ENCODE data around the gene MORN3.
"Not testable (repeated sequence)": the region's sequence is repeated elsewhere in the genome, so short reads cannot be mapped to it uniquely, and the experiment has no call there.

The MORN3 gene

GRCh38 chr12:121678716-121679300, 9.4 kb upstream of the MORN3 start:
- TF ChIP-seq, protein P1, sequence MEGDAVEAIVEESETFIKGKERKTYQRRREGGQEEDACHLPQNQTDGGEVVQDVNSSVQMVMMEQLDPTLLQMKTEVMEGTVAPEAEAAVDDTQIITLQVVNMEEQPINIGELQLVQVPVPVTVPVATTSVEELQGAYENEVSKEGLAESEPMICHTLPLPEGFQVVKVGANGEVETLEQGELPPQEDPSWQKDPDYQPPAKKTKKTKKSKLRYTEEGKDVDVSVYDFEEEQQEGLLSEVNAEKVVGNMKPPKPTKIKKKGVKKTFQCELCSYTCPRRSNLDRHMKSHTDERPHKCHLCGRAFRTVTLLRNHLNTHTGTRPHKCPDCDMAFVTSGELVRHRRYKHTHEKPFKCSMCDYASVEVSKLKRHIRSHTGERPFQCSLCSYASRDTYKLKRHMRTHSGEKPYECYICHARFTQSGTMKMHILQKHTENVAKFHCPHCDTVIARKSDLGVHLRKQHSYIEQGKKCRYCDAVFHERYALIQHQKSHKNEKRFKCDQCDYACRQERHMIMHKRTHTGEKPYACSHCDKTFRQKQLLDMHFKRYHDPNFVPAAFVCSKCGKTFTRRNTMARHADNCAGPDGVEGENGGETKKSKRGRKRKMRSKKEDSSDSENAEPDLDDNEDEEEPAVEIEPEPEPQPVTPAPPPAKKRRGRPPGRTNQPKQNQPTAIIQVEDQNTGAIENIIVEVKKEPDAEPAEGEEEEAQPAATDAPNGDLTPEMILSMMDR (IDR thresholded peaks at IDR 0.05; ENCODE audit: insufficient read depth, missing control alignments) = no peak
- DNase-seq (ENCODE audit: insufficient read length, low spot score) = no peak
- FAIRE-seq = no peak

GRCh38 chr12:121678305-121678704, 8.9 kb upstream of the MORN3 start:
- FAIRE-seq (no peak), DNase-seq (ENCODE audit: insufficient read length, low spot score) (no peak)
- TF ChIP-seq, protein P1 (IDR thresholded peaks at IDR 0.05; ENCODE audit: insufficient read depth, missing control alignments) = no peak

- DNase-seq (ENCODE audit: insufficient read length, low spot score) (no peak), FAIRE-seq (no peak)
- TF ChIP-seq, protein P1 (IDR thresholded peaks at IDR 0.05; ENCODE audit: insufficient read depth, missing control alignments) = no peak
These were observed 6.7 kb upstream of the MORN3 start for GRCh38 chr12:121676190-121676589.

DNA sequence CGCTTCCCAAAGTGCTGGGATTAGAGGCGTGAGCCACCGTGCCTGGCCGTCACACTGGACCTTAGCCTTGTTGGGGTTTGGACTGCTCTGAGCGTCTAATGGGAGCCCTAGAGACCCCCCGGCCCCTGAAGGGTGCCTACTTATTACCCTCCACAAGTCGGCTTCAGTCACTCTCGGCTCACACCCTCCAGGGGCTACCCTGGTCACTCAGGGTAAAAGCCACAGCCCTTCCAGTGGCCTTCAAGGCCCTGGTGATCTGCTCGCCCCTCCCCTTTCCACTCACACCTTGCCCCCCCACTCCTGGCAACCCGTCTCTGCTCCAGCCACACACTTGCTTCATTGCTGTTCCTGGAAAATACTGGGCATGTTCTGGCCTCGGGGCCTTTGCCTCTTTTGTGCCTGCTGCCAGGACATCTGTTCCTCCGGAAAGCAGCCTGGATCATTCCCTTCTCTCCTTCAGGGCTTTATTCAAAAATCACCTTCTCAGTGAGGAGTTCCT, 3.6 kb upstream of the MORN3 start:
- no peak for FAIRE-seq
- TF ChIP-seq, protein P1 (IDR thresholded peaks at IDR 0.05; ENCODE audit: insufficient read depth, missing control alignments) = no peak
- no peak for DNase-seq (ENCODE audit: insufficient read length, low spot score)

DNA sequence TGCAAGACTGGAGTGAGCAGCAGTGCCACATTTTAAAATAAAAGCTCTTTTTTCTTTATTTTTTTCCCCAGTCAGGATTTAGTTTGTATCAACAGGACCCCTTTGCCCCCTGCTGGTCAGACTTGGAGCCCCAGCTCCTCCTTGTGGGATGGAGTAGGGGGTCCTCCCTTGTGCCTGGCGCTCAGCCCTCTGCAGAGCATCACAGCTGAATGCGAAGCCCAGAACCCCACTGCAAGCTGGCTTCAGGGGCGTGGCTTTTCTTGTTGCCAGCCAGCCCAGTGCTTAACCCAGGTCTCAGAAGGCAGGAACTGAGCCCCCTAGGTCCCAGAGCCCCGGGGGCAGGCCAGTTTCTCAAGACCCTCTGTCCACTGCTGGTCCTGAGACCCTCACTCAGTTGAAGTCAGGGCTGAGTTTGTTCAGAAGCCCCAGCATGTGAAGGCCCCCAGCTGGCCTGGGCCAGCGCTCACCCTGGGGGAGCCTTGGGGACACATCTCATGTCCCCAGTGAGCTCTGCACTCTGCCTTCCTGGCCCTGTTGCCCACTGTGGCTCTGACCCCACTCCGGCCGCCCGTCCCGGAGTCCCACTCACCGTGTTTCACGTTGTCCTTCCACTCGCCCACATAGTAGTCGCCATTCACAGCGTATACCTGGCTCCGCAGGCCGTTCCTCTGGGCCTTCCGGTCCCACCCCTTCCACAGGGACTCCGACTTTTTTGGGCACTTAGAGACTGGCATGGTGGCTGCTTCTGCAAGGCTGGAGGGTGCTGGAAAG, 519 bp downstream of the MORN3 start:
- peak; percentile 69 for DNase-seq (ENCODE audit: insufficient read length, low spot score)
- TF ChIP-seq, protein P1 (IDR thresholded peaks at IDR 0.05; ENCODE audit: insufficient read depth, missing control alignments) = peak; percentile 48
- FAIRE-seq = no peak

- FAIRE-seq; DNase-seq (ENCODE audit: insufficient read length, low spot score): not testable (repeated sequence)
These were observed 2.6 kb downstream of the MORN3 start for GRCh38 chr12:121666829-121667228.

DNA sequence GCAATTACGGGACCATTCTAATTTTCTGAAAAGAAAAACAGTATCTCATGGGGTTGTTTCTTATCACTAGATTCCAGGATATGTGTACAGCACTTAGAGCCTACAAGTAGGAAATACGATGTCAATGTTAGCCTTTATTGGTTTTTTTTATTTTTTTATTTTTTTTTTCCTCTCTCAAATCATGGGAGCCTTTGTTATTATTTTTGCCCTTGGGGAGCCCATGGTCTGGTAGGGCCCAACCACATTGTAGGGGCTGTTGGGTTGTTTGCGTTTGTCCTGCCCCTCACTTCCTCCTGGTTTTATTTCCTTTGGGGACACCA, 5.9 kb downstream of the MORN3 start:
- TF ChIP-seq, protein P1 (IDR thresholded peaks at IDR 0.05; ENCODE audit: insufficient read depth, missing control alignments) = no peak
- FAIRE-seq (no peak), DNase-seq (ENCODE audit: insufficient read length, low spot score) (no peak)

DNA sequence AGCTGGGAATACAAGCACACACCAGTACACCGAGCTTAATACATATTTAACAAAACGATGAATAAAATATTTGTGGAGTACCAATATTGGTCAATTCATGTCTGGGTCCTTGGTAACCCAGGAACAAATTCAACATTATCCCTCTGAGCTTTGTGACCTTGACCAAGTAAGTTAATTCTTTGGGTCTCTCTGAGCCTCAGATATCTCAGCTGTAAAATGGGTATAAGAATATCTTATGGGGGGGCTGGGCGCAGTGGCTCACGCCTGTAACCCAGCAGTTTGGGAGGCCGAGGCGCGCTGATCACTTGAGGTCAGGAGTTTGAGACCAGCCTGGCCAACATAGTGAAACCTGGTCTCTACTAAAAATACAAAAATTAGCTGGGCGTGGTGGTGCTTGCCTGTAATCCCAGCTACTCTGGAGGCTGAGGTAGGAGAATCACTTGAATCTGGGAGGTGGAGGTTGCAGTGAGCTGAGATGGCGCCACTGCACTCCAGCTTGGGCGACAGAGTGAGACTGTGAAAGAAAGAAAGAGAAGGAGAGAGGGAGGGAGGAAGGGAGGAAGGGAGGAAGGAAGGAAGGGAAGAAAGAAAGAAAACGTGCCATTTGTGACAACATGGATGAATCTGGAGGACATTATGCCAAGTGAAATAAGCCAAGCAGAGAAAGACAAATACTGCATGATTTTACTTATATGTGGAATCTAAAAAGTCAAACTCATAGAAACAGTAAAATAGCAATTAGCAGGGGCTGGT, 7.9 kb downstream of the MORN3 start:
- not testable (repeated sequence) for DNase-seq (ENCODE audit: insufficient read length, low spot score); FAIRE-seq
